ENCODE measurements around the gene CD2. TPM values are rescaled to one million over a fixed set of nuclear protein-coding genes. Genes with fewer than 3 reads are reported as not detected.

Gene CD2
- total RNA-seq, 2 donors from 2014 or later: 0.57 to 1.3 TPM

- peaks cover 4% of the 10 kb centered on the region for H3K4me1 ChIP-seq (replicated peaks)
- TF ChIP-seq POLR2A (IDR thresholded peaks at IDR 0.05) (no peak), POLR2AphosphoS5 (IDR thresholded peaks at IDR 0.05) (no peak), CTCF (IDR thresholded peaks at IDR 0.05) (no peak)
- no peak overlapping the region for H3K27ac ChIP-seq
- no peak overlapping the region for H3K4me3 ChIP-seq
- no peaks in the 10 kb centered on the region for H3K9me3 ChIP-seq
- no peak for DNase-seq (ENCODE audit: low spot score)
- H3K36me3 ChIP-seq: no peaks in the 10 kb centered on the region
- intact Hi-C loops (cut with DNase I): no loop called here
- no peaks in the 10 kb centered on the region for H3K27me3 ChIP-seq (replicated peaks; ENCODE audit: insufficient read depth)
- WGBS: 48% methylated on average over 2 of the region's 2 CpGs
These were observed 43.6 kb upstream of the CD2 start for GRCh38 chr1:116710420-116711262.

GRCh38 chr1:116711263-116711840, 42.9 kb upstream of the CD2 start:
- DNase-seq (ENCODE audit: low spot score): no peak
- intact Hi-C loops (cut with DNase I): no loop called here
- H3K27ac ChIP-seq: no peak overlapping the region
- no peak overlapping the region for H3K4me3 ChIP-seq
- 48% methylated on average over 2 of the region's 2 CpGs for WGBS
- TF ChIP-seq CTCF (IDR thresholded peaks at IDR 0.05) (no peak), POLR2A (IDR thresholded peaks at IDR 0.05) (no peak), POLR2AphosphoS5 (IDR thresholded peaks at IDR 0.05) (no peak)
- no peaks in the 10 kb centered on the region for H3K36me3 ChIP-seq
- H3K27me3 ChIP-seq (replicated peaks; ENCODE audit: insufficient read depth): no peaks in the 10 kb centered on the region
- H3K9me3 ChIP-seq: no peaks in the 10 kb centered on the region
- peaks cover 4% of the 10 kb centered on the region for H3K4me1 ChIP-seq (replicated peaks)

- intact Hi-C loops (cut with DNase I): no loop called here
- TF ChIP-seq POLR2AphosphoS5 (IDR thresholded peaks at IDR 0.05): no peak
- TF ChIP-seq CTCF (IDR thresholded peaks at IDR 0.05): no peak
- TF ChIP-seq POLR2A (IDR thresholded peaks at IDR 0.05): no peak
- H3K27me3 ChIP-seq (replicated peaks; ENCODE audit: insufficient read depth): no peaks in the 10 kb centered on the region
- no peaks in the 10 kb centered on the region for H3K9me3 ChIP-seq
- H3K4me3 ChIP-seq: no peak overlapping the region
- no peak for DNase-seq (ENCODE audit: low spot score)
- WGBS: 74% methylated on average over 6 of the region's 6 CpGs
- H3K36me3 ChIP-seq: no peaks in the 10 kb centered on the region
- H3K4me1 ChIP-seq (replicated peaks): peaks cover 4% of the 10 kb centered on the region
- H3K27ac ChIP-seq: no peak overlapping the region
These were observed 41.7 kb upstream of the CD2 start for GRCh38 chr1:116712510-116712909.

- Histone ChIP-seq H3K9me3 (no peaks in the 10 kb centered on the region), H3K36me3 (no peaks in the 10 kb centered on the region), H3K27ac (no peak overlapping the region), H3K4me3 (no peak overlapping the region), H3K4me1 (replicated peaks) (peaks cover 4% of the 10 kb centered on the region), H3K27me3 (replicated peaks; ENCODE audit: insufficient read depth) (no peaks in the 10 kb centered on the region)
- whole genome bisulfite sequencing: 89% methylated on average over 3 of the region's 3 CpGs
- intact Hi-C loops (cut with DNase I): no loop called here
- no peak for TF ChIP-seq CTCF (IDR thresholded peaks at IDR 0.05)
- DNase-seq (ENCODE audit: low spot score): no peak
These were observed 40.8 kb upstream of the CD2 start for GRCh38 chr1:116713474-116713873.

GRCh38 chr1:116716391-116716790, 37.8 kb upstream of the CD2 start:
- Histone ChIP-seq H3K4me1 (replicated peaks) (no peaks in the 10 kb centered on the region), H3K4me3 (no peak overlapping the region), H3K9me3 (no peaks in the 10 kb centered on the region), H3K27ac (no peak overlapping the region), H3K36me3 (no peaks in the 10 kb centered on the region), H3K27me3 (replicated peaks; ENCODE audit: insufficient read depth) (no peaks in the 10 kb centered on the region)
- no peak for TF ChIP-seq POLR2AphosphoS5 (IDR thresholded peaks at IDR 0.05)
- no peak for TF ChIP-seq CTCF (IDR thresholded peaks at IDR 0.05)
- TF ChIP-seq POLR2A (IDR thresholded peaks at IDR 0.05): no peak
- no peak for DNase-seq (ENCODE audit: low spot score)
- WGBS: 94% methylated on average over 3 of the region's 3 CpGs
- intact Hi-C loops (cut with DNase I): no loop called here
